ENCODE data around the gene CDK6.

The CDK6 gene

GRCh38 chr7:92824901-92825480 is 11.4 kb downstream of the CDK6 start:
- H3K4me3 ChIP-seq (ENCODE audit: low read depth, low read length): no peak overlapping the region
- no peak for DNase-seq (ENCODE audit: low read depth)
- TF ChIP-seq POLR2A (IDR thresholded peaks at IDR 0.05; ENCODE audit: extremely low read depth, insufficient read length) (no peak), MYC (IDR thresholded peaks at IDR 0.05; ENCODE audit: low read depth, low read length) (no peak), MAX (IDR thresholded peaks at IDR 0.05; ENCODE audit: low read depth, low read length) (no peak)

- no peak for DNase-seq (ENCODE audit: low read depth)
- H3K4me3 ChIP-seq (ENCODE audit: low read depth, low read length): no peak overlapping the region
- TF ChIP-seq POLR2A (IDR thresholded peaks at IDR 0.05; ENCODE audit: extremely low read depth, insufficient read length) (no peak), MAX (IDR thresholded peaks at IDR 0.05; ENCODE audit: low read depth, low read length) (no peak), MYC (IDR thresholded peaks at IDR 0.05; ENCODE audit: low read depth, low read length) (no peak), CTCF (IDR thresholded peaks at IDR 0.05; ENCODE audit: low read depth, low read length) (no peak)
These were observed 11.9 kb downstream of the CDK6 start for GRCh38 chr7:92824450-92824849.

- no peak overlapping the region for H3K4me3 ChIP-seq (ENCODE audit: low read depth, low read length)
- no peak for DNase-seq (ENCODE audit: low read depth)
- TF ChIP-seq POLR2A (IDR thresholded peaks at IDR 0.05; ENCODE audit: extremely low read depth, insufficient read length): no peak
- no peak for TF ChIP-seq MYC (IDR thresholded peaks at IDR 0.05; ENCODE audit: low read depth, low read length)
- no peak for TF ChIP-seq MAX (IDR thresholded peaks at IDR 0.05; ENCODE audit: low read depth, low read length)
- TF ChIP-seq CTCF (IDR thresholded peaks at IDR 0.05; ENCODE audit: low read depth, low read length): no peak
These were observed 13.3 kb downstream of the CDK6 start for GRCh38 chr7:92823042-92823441.

GRCh38 chr7:92820191-92820590 is 16.2 kb downstream of the CDK6 start:
- H3K4me3 ChIP-seq (ENCODE audit: low read depth, low read length): no peak overlapping the region
- TF ChIP-seq MYC (IDR thresholded peaks at IDR 0.05; ENCODE audit: low read depth, low read length): no peak
- TF ChIP-seq POLR2A (IDR thresholded peaks at IDR 0.05; ENCODE audit: extremely low read depth, insufficient read length): no peak
- TF ChIP-seq CTCF (IDR thresholded peaks at IDR 0.05; ENCODE audit: low read depth, low read length): no peak
- TF ChIP-seq MAX (IDR thresholded peaks at IDR 0.05; ENCODE audit: low read depth, low read length): no peak
- no peak for DNase-seq (ENCODE audit: low read depth)

GRCh38 chr7:92817398-92817797 is 19.0 kb downstream of the CDK6 start:
- TF ChIP-seq MYC (IDR thresholded peaks at IDR 0.05; ENCODE audit: low read depth, low read length) (no peak), MAX (IDR thresholded peaks at IDR 0.05; ENCODE audit: low read depth, low read length) (no peak), CTCF (IDR thresholded peaks at IDR 0.05; ENCODE audit: low read depth, low read length) (no peak), POLR2A (IDR thresholded peaks at IDR 0.05; ENCODE audit: extremely low read depth, insufficient read length) (no peak)
- H3K4me3 ChIP-seq (ENCODE audit: low read depth, low read length): no peak overlapping the region
- no peak for DNase-seq (ENCODE audit: low read depth)

GRCh38 chr7:92815412-92815811 is 21.0 kb downstream of the CDK6 start:
- H3K4me3 ChIP-seq (ENCODE audit: low read depth, low read length): no peak overlapping the region
- TF ChIP-seq MYC (IDR thresholded peaks at IDR 0.05; ENCODE audit: low read depth, low read length): no peak
- TF ChIP-seq CTCF (IDR thresholded peaks at IDR 0.05; ENCODE audit: low read depth, low read length): no peak
- TF ChIP-seq MAX (IDR thresholded peaks at IDR 0.05; ENCODE audit: low read depth, low read length): no peak
- no peak for TF ChIP-seq POLR2A (IDR thresholded peaks at IDR 0.05; ENCODE audit: extremely low read depth, insufficient read length)

More at GRCh38 chr7:92815412-92815811, 21.0 kb downstream of the CDK6 start:
- no peak for DNase-seq (ENCODE audit: low read depth)

Measured in NB4 (cell line).